IPS DF 6.9 (cell line): ENCODE results near the gene GSC.
"Not testable (repeated sequence)": the region's sequence is repeated elsewhere in the genome, so short reads cannot be mapped to it uniquely, and the experiment has no call there.

ENCODE experiments used
- DNase-seq: peaks from one replicate; pipeline ENCODE4 v3.0.0-alpha.2; 2013; ENCODE audit warnings: low read depth, low spot score
- H3K27ac ChIP-seq: one replicate; pipeline ENCODE4 v1.5.1; 2013; ENCODE audit warnings: low read length, control low read depth
- H3K27me3 ChIP-seq: 2 replicates; pipeline ENCODE4 v1.6.1; 2013; ENCODE audit warnings: mild to moderate bottlenecking, low read length; ENCODE audit not compliant: control insufficient read depth, insufficient read depth
- H3K36me3 ChIP-seq: 2 replicates; pipeline ENCODE4 v1.6.1; 2013; ENCODE audit warnings: low read length; ENCODE audit not compliant: control insufficient read depth, insufficient read depth
- H3K4me1 ChIP-seq: 2 replicates; pipeline ENCODE4 v1.6.1; 2013; ENCODE audit warnings: low read length; ENCODE audit not compliant: control insufficient read depth, insufficient read depth
- H3K4me3 ChIP-seq: 2 replicates; pipeline ENCODE4 v1.5.1; 2013; ENCODE audit warnings: mild to moderate bottlenecking, low read length
- H3K9me3 ChIP-seq: 2 replicates; pipeline ENCODE4 v1.6.1; 2013; ENCODE audit warnings: low read length, inconsistent platforms; ENCODE audit not compliant: control insufficient read depth, insufficient read depth
- WGBS: extraction: QIAGEN DNeasy Blood & Tissue Kit; methylation state at CpG from one replicate; pipeline ENCODE4 v1.1.7; 2013; ENCODE audit warnings: mixed read lengths, missing lambda C conversion rate; ENCODE audit not compliant: insufficient read length, insufficient coverage; 5-methylcytosine and 5-hydroxymethylcytosine counted together

Gene GSC

DNA sequence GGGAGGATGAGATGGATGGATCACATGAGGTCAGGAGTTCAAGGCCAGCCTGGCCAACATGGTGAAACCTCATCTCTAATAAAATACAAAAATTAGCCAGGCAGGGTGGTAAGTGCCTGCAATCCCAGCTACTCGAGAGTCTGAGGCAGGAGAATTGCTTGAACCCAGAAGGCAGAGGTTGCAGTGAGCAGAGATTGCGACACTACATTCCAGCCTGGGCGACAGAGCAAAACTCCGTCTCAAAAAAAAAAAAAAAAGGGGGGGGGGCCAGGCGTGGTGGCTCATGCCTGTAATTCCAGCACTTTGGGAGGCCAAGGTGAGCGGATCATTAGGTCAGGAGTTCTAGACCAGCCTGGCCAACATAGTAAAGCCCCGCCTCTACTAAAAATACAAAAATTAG, 22.8 kb downstream of the GSC start:
- not testable (repeated sequence) for DNase-seq, H3K4me3 ChIP-seq, H3K27ac ChIP-seq, H3K27me3 ChIP-seq, H3K36me3 ChIP-seq, H3K9me3 ChIP-seq, H3K4me1 ChIP-seq
- WGBS, result no CpG with 5 or more reads among the region's 7 CpGs

DNA sequence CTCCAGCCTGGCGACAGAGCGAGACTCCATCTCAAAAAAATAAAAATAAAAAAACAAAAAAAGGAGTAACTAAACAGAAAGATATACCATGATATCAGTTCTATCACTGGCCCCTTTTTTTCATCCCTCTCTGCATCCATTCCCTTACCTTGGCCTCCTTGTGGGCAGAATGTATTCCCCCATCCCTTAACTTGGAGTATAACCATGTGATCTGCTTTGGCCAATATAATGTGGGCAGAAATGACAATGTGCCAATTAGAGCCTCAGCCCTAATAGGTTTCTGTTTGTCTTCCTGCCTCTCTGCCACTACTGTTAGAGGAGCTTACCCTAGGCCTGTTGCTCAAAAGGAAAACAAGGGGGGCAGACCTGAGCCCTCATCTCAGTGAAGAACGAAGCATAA, 23.8 kb downstream of the GSC start:
- no CpG with 5 or more reads among the region's 3 CpGs for WGBS
- Histone ChIP-seq H3K9me3 (no peaks in the 10 kb centered on the region), H3K27me3 (no peaks in the 10 kb centered on the region), H3K4me1 (no peaks in the 10 kb centered on the region), H3K27ac (no peak overlapping the region), H3K36me3 (no peaks in the 10 kb centered on the region), H3K4me3 (no peak overlapping the region)
- no peak for DNase-seq

GRCh38 chr14:94738751-94739150, 31.2 kb downstream of the GSC start:
- Histone ChIP-seq H3K4me3 (no peak overlapping the region), H3K36me3 (no peaks in the 10 kb centered on the region), H3K9me3 (no peaks in the 10 kb centered on the region), H3K4me1 (no peaks in the 10 kb centered on the region), H3K27me3 (no peaks in the 10 kb centered on the region), H3K27ac (no peak overlapping the region)
- no CpG with 5 or more reads among the region's 5 CpGs for WGBS
- DNase-seq, result no peak

DNA sequence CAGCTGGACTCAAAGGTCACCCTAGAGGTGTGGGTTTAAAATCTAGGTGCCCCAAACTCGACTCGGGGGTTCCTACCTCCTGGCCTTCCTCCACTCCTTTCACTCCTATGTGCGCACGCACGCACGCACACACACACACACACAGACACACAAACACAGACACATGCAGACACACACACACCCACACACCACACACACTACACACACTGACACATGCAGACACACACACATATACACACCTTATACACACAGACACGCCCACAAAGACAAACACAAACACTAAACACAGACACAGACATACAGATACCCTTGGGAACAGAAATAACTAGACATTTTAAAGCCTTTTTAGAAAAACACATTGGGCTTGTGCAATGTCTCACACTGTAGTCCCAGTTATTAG, 31.8 kb downstream of the GSC start:
- no peak overlapping the region for H3K27ac ChIP-seq
- no peaks in the 10 kb centered on the region for H3K36me3 ChIP-seq
- no peaks in the 10 kb centered on the region for H3K27me3 ChIP-seq
- H3K4me1 ChIP-seq, result no peaks in the 10 kb centered on the region
- no peaks in the 10 kb centered on the region for H3K9me3 ChIP-seq
- WGBS, result no CpG with 5 or more reads among the region's 7 CpGs
- no peak overlapping the region for H3K4me3 ChIP-seq
- DNase-seq, result no peak

DNA sequence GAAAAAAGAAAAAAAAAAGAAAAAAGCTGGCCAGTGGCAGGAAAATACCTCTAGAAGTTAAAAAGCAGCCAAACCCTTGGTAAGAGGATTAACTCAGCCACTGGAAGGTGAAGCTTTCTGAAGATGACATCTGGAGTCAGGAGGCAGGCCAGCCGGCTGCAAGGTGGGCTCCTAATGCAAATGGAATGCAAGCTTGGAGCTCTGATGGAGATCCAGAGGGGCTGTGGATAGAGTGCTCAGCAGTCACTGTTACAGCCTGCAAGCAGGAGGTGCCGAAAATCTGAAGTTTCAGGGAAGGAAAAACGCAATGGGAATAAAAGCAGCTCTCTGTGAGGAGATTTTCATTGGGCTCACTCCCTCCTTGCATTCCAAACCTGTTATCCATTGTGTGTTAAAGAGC, 41.0 kb downstream of the GSC start:
- no peak overlapping the region for H3K27ac ChIP-seq
- no peak for DNase-seq
- no peaks in the 10 kb centered on the region for H3K4me1 ChIP-seq
- H3K9me3 ChIP-seq, result no peaks in the 10 kb centered on the region
- no CpG with 5 or more reads among the region's 3 CpGs for WGBS
- no peaks in the 10 kb centered on the region for H3K27me3 ChIP-seq
- H3K36me3 ChIP-seq, result no peaks in the 10 kb centered on the region
- no peak overlapping the region for H3K4me3 ChIP-seq

GRCh38 chr14:94728440-94728839, 41.5 kb downstream of the GSC start:
- H3K4me3 ChIP-seq, DNase-seq, H3K27me3 ChIP-seq, H3K4me1 ChIP-seq, H3K36me3 ChIP-seq, H3K27ac ChIP-seq, H3K9me3 ChIP-seq: not testable (repeated sequence)
- WGBS, result no CpG with 5 or more reads among the region's 5 CpGs

- whole genome bisulfite sequencing, result no CpG with 5 or more reads among the region's 8 CpGs
- not testable (repeated sequence) for H3K27ac ChIP-seq, H3K36me3 ChIP-seq, H3K27me3 ChIP-seq, H3K4me1 ChIP-seq, H3K9me3 ChIP-seq, DNase-seq, H3K4me3 ChIP-seq
Observed at GRCh38 chr14:94726649-94727048, 43.3 kb downstream of the GSC start.

DNA sequence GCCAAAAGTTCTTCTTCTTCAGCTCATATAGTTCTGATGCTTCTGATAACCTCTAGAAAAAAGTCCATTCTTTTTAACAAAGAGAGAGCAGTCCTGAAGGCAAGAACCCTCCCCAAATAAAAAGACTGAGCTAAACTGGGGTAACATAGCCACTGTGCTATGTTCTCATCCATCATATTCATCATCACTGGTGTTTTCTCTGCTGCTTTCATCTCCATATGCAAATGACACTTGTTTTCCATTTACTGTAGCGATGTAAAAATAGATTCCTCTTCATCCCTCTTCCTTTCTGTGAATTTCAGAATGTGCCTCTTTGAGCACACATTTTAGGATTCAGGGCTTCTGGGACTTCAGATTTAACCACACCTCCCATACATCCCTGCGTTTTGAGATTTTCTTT, 44.9 kb downstream of the GSC start:
- H3K9me3 ChIP-seq, result no peaks in the 10 kb centered on the region
- WGBS, result no CpG with 5 or more reads among the region's 2 CpGs
- H3K36me3 ChIP-seq, result no peaks in the 10 kb centered on the region
- no peaks in the 10 kb centered on the region for H3K4me1 ChIP-seq
- no peak overlapping the region for H3K4me3 ChIP-seq
- no peaks in the 10 kb centered on the region for H3K27me3 ChIP-seq
- DNase-seq, result no peak
- no peak overlapping the region for H3K27ac ChIP-seq

DNA sequence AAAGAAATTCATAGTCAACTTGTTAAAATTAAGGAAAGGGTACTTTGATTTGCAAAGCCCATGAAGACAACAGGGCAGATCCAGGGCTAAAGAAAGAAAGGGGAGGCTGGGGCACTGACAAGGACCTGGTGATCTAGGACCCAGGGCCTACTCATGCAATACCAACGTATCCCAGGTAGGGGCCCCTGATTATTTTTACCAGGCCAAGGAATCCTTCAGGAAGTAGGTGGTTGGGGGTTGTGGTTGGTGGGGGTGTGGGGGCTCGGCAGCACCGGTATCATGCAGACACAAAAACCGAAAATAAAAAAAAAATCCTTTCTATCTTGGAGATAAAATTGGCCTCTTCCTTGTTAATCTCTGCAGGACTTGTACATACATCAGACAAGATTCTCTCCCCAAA, 47.5 kb downstream of the GSC start:
- Histone ChIP-seq H3K4me1 (no peaks in the 10 kb centered on the region), H3K9me3 (no peaks in the 10 kb centered on the region), H3K36me3 (no peaks in the 10 kb centered on the region), H3K27ac (no peak overlapping the region), H3K4me3 (no peak overlapping the region), H3K27me3 (no peaks in the 10 kb centered on the region)
- no peak for DNase-seq
- no CpG with 5 or more reads among the region's 4 CpGs for WGBS
